GM21786 (cell line): ENCODE measurements around the gene RAB22A.
"Not testable (repeated sequence)": the region's sequence is repeated elsewhere in the genome, so short reads cannot be mapped to it uniquely, and the experiment has no call there.

Experiments used
- ATAC-seq: cut with Tn5 transposase; IDR thresholded peaks from one replicate; pipeline ENCODE4 v1.9.1; 2021; ENCODE audit not compliant: unreplicated experiment

The RAB22A gene

GRCh38 chr20:58342104-58342945 is 32.8 kb downstream of the RAB22A start:
- no peak for ATAC-seq

- ATAC-seq: no peak
Measured at GRCh38 chr20:58344741-58345140, 35.2 kb downstream of the RAB22A start.

- ATAC-seq: no peak
Measured at GRCh38 chr20:58349570-58349969, 40.1 kb downstream of the RAB22A start.

- no peak for ATAC-seq
Measured at GRCh38 chr20:58352468-58352867, 43.0 kb downstream of the RAB22A start.

- no peak for ATAC-seq
Measured at GRCh38 chr20:58359441-58359840, 49.9 kb downstream of the RAB22A start.

- no peak for ATAC-seq
Measured at GRCh38 chr20:58360936-58361335, 51.4 kb downstream of the RAB22A start.

- ATAC-seq: no peak
Measured at GRCh38 chr20:58361481-58362205, 52.1 kb downstream of the RAB22A start.

GRCh38 chr20:58362206-58362516 is 52.6 kb downstream of the RAB22A start:
- ATAC-seq: no peak

GRCh38 chr20:58362970-58363369 is 53.5 kb downstream of the RAB22A start:
- ATAC-seq: no peak

- ATAC-seq: no peak
Measured at GRCh38 chr20:58366866-58367265, 57.4 kb downstream of the RAB22A start.

- no peak for ATAC-seq
Measured at GRCh38 chr20:58372806-58373205, 63.3 kb downstream of the RAB22A start.

- ATAC-seq: not testable (repeated sequence)
Measured at GRCh38 chr20:58373296-58373695, 63.8 kb downstream of the RAB22A start.

GRCh38 chr20:58374027-58374850 is 64.7 kb downstream of the RAB22A start:
- no peak for ATAC-seq

GRCh38 chr20:58374906-58375758 is 65.6 kb downstream of the RAB22A start:
- no peak for ATAC-seq

- ATAC-seq: no peak
Measured at GRCh38 chr20:58375759-58376352, 66.3 kb downstream of the RAB22A start.

- no peak for ATAC-seq
Measured at GRCh38 chr20:58377017-58377416, 67.5 kb downstream of the RAB22A start.

- ATAC-seq: no peak
Measured at GRCh38 chr20:58377766-58378401, 68.4 kb downstream of the RAB22A start.

- no peak for ATAC-seq
Measured at GRCh38 chr20:58378704-58379103, 69.2 kb downstream of the RAB22A start.

- no peak for ATAC-seq
Measured at GRCh38 chr20:58381627-58382026, 72.1 kb downstream of the RAB22A start.

- ATAC-seq: no peak
Measured at GRCh38 chr20:58382096-58382495, 72.6 kb downstream of the RAB22A start.
